GM18505 (cell line): ENCODE measurements around the gene TCF20.

ENCODE experiments used
- ATAC-seq: cut with Tn5 transposase; IDR thresholded peaks from one replicate; pipeline ENCODE4 v1.9.1; 2021; ENCODE audit not compliant: unreplicated experiment
- POLR2A ChIP-seq: IDR thresholded peaks from 4 replicates; pipeline ENCODE4 v1.6.1; 2011; ENCODE audit warnings: borderline replicate concordance; ENCODE audit not compliant: insufficient read depth, insufficient read length; ENCODE audit errors: extremely low read depth

The TCF20 gene

DNA sequence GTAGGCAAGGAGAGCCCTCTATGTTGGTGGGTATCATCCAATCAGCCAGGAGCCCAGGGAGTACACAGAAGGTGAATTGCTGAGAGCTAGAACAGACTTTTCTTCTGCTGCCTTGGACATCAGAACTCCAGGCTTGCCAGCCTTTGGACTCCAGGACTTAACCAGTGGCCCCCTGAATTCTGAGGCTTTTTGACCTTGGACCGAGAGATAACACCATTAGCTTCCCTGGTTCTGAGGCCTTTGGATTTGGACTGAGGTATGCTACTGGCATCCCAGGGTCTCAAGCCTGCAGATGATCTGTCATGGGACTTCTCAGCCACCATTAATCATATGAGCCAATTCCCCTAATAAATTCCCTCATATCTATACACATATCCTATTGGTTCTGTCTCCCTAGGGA lies 21.5 kb downstream of the TCF20 start:
- ATAC-seq: no peak
- TF ChIP-seq POLR2A: no peak

DNA sequence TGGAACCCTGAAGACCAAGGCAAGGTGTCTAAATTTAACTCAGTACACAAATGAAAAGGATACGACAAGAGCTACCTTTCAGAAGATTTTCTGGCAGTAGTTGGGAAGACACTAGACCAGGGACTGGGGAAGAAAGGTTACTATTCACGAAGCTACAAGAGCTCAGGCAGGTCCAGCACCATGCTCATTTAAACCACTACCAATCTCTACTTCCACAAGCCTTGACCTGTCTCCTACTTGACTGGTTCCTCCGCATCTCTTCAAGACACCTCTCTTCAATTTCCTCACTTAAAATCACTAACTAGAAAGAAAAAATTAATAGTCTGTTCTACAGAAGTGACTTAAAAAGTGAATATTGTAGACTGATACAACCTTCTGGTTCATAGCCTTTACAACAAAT lies 22.9 kb downstream of the TCF20 start:
- no peak for TF ChIP-seq POLR2A
- ATAC-seq: no peak

- TF ChIP-seq POLR2A: no peak
- ATAC-seq: no peak
Measured at GRCh38 chr22:42243802-42244060, 26.7 kb downstream of the TCF20 start.

- no peak for TF ChIP-seq POLR2A
- no peak for ATAC-seq
Measured at GRCh38 chr22:42236848-42237247, 33.6 kb downstream of the TCF20 start.

DNA sequence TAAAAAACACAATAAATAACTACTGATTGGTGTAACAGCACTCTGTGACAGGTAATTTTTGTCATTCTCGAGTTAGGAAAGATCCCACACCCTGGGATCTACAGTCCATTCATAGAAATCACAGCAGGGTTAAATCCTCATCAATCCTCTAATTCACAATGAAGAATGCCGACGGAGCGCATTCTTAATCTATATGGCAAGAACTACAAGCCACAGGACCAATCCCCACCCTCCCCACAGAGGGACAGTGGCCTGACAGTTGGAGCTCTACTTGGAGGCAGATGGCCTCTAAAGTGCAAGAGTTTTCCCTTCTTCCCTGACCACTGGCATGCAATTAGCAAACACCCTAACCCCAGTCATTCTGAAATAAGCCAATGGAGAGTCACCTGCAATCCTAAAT lies 34.2 kb downstream of the TCF20 start:
- no peak for ATAC-seq
- no peak for TF ChIP-seq POLR2A

- no peak for TF ChIP-seq POLR2A
- no peak for ATAC-seq
Measured at GRCh38 chr22:42233879-42234278, 36.6 kb downstream of the TCF20 start.

DNA sequence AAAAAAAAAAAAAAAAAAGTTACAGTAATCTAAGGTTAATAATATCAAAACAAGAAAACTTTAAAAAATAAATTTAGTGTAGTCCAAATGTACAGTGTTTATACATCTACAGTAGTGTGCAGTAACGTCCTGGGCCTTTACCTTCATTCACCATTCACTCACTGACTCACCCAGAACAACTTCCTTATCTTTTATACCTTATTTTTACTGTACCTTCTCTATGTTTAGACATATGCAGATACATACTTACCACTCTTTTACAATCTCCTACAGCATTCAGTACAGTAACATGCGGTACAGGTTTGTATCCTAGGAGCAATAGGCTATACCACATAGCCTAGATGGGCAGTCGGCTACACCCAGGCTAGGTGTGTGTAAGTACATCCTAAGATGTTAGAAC lies 38.5 kb downstream of the TCF20 start:
- TF ChIP-seq POLR2A: no peak

DNA sequence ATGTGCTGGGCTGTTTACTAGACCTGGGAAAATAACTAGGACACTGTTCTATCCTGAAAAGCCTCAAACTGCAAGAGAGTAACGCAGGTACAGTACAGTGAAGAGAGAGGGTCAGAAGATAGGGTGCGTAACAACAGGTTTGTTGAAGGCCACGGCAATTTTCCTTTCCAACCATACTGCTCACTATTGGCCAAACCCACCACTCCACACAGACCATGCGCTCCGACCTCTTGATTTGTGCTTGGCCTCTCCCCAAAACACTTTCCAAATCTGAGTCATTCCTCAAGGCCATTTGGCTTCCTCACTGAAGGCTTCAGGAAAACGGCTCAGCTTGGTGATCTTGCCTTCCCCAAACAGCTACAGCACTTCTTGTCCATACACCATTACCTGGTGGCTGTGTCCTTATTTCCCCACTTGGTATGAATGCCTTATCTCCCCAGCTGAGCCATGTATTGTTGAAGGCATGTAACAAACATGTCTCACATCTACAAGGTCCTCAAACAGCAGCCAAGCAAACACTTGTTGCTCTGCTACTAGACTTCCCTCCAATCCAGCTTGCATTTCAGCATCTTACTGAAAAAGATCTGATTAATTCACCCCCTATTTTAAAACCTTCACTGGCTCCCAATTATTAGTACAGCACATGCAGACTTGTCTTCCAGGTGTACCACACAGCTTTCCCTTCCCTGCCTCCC lies 40.9 kb downstream of the TCF20 start:
- no peak for ATAC-seq
- TF ChIP-seq POLR2A: no peak

More for the DNA sequence above, 38.5 kb downstream of the TCF20 start:
- no peak for ATAC-seq

GRCh38 chr22:42228483-42228882 lies 42.0 kb downstream of the TCF20 start:
- no peak for TF ChIP-seq POLR2A
- no peak for ATAC-seq

DNA sequence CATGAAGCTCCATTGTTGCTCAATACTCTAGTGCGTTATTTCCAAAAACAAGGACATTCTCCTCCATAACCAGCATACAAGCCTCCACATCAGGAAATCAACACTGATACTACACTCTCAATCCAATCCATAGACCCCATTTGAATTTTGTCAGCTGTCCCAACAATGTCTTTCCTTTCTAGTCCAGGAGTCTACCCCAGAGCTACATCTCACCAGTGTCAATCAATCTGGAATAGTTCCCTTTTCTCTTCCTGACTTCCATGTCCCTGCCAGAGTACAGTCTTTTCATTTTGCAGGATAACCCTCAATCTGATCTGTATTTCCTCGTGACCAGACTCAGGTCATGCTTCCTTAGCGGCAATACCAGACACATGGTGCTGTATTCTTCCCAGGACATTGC lies 43.0 kb downstream of the TCF20 start:
- TF ChIP-seq POLR2A: no peak
- no peak for ATAC-seq

DNA sequence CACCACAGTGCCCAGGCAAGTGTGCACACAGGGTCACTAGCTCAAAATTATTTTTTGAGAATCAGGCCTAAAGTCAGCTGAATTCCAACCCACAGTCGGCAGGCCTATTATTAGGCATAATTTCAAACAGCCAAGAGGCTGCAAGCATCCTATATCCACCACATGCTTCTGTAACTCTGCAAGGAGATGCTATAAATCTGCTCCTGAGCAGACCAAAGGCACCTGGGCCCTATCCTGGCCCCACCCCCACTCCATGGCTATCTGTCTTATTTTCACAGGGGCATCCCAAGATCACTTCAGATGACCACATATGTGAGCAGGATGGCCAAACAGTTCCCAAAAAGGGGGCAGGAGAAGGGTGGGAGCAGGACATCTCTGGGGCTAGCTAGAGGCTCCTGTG lies 44.6 kb downstream of the TCF20 start:
- no peak for ATAC-seq
- TF ChIP-seq POLR2A: no peak

DNA sequence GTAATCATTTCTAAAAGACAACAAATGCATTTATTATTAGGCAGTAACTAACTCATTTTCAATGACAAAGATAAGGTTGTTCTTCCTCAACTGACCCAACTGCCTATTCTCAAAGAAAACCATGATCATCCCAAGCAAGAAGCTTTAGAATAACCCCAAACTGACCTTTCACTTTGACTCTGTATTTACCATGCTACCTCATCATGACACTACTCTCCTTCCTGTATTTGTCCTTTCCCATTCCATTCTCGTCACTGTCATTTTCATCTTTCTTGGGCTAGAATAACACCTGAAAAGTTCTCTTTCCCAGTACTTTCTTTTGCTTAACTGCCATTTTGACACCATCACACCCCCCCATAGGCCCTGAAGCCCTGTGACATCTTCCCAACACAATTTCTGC lies 48.3 kb downstream of the TCF20 start:
- TF ChIP-seq POLR2A: no peak
- no peak for ATAC-seq
